NCI-H345 (cell line): ENCODE measurements around the gene PRMT7.

Experiments
- DNase-seq: peaks from one replicate; lab custom pipeline; 2025; lab: John Stamatoyannopoulos, UW

PRMT7 gene

GRCh38 chr16:68347605-68348004, 36.8 kb downstream of the PRMT7 start:
- DNase-seq = no peak

GRCh38 chr16:68348639-68349445, 38.0 kb downstream of the PRMT7 start:
- no peak for DNase-seq

DNA sequence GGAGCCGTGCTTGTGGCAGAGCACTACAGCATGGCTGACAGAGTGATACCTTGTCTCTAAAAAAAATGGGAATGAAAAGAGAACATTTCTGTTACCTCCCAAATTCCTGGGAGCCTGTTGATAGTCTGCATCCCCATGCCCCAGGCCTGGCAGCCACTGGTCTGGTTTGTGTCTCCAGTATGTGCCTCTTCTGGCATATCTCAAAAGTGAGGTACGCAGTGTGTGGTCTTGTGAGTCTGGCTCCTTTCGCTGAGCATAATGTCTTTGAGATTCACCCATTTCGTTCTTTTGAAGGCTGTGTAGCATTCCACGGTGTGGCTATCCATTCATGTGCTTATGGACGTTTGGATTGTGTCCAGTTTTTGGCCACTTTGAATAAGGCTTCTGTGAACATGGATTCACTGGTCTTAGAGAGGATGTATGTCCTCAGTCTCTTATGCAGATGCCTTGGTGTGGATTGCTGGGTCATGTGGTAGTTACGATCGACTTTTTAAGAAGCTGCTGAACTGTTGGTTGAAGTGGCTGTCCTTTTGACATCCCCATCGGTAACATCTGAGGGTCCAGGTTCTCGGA, 39.1 kb downstream of the PRMT7 start:
- DNase-seq = no peak

DNA sequence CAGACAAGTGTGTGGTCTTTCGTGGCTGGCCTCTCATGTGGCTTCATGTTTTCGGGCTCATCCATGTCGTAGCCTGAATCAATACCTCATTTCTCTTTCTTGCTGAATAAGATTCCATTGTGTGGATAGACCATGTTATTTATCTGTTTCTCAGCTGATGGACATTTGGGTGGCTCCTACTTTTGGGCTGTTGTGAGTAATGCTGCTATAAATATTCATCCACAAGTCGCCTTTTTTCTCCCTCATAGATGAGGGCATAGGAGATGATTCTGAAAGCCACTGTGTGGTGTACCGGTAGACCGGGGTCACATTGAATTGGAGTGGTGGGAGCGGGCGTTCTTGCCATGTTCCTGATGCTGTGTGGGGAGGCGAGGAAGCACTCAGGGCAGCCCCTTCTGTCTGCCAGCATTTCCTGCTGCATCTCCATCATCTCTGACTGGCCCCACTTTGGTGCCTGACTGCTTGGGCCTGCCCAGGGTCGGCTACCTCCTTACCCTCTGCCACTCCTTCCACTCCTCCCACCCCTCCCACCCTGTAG, 40.1 kb downstream of the PRMT7 start:
- no peak for DNase-seq

DNA sequence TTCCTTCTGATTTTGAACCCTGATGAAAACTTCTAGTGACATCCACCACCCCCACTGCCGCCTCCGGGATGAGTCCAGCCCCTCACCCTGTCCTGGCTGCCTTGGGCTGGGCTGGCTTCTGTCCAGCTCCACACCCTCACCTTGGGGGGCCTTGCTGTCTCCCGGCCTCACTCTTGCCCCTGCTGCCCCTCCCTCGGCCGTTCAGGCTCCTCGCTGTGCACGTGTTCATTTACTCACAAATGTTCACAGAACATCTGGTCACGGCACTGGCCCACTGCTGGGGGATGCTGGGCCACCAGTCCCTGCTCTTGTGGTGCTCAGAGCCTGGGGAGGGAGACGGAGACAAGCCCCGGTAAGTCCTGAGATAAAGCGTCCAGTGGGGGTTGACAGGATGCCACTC, 40.6 kb downstream of the PRMT7 start:
- DNase-seq = no peak

DNA sequence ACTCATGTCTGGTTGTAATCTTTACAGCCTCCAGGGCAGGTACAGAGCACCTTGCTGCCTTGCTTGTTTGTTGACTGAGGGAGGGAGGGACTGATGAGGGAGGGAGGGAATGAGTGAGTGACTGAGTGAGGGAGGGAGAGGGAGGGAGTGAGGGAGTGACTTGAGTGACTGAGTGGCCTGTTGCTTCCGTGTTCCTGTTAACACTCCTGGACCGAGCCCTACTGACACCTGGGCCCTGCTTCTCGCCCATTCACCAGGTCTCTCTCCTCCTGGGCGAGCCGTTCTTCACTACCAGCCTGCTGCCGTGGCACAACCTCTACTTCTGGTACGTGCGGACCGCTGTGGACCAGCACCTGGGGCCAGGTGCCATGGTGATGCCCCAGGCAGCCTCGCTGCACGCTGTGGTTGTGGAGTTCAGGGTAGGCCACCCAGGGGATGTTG, 41.2 kb downstream of the PRMT7 start:
- no peak for DNase-seq

- DNase-seq = no peak
Measured at GRCh38 chr16:68353366-68353765, 42.5 kb downstream of the PRMT7 start.

GRCh38 chr16:68354816-68355215, 44.0 kb downstream of the PRMT7 start:
- DNase-seq = no peak

DNA sequence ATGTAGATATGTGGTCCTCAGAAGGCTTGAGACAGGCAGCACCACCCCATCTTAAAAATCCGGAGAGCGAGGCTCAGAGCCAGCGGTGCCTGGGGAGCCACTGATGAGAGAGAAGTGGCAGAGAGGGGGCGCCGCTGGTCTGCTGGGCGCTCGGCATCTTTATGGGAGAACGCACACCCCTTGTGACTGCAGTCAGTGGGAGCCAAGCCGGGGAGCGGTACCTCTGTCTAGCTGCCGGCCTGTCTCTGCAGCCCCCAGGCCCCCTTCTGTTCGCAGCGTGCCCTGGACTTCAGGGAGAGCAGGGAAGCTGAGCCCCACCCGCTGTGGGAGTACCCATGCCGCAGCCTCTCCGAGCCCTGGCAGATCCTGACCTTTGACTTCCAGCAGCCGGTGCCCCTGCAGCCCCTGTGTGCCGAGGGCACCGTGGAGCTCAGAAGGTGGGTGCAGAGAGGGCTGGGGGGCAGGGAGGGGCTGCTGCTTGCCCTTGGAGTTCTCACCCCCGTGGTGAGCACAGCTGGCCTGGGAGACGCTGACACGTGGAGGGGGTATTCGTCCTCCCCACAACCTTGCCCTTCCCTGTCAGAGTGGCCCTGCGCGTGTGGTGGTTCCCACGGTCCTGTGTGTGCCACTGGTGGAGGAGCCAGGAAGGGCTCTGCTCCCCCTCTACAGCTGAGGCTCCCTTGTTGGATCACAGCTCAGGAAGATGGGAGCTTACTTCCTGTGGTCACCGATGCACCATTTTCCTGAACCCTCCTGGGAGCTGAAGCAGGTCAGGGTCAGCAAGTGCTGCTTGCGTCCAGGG, 44.8 kb downstream of the PRMT7 start:
- DNase-seq = no peak

DNA sequence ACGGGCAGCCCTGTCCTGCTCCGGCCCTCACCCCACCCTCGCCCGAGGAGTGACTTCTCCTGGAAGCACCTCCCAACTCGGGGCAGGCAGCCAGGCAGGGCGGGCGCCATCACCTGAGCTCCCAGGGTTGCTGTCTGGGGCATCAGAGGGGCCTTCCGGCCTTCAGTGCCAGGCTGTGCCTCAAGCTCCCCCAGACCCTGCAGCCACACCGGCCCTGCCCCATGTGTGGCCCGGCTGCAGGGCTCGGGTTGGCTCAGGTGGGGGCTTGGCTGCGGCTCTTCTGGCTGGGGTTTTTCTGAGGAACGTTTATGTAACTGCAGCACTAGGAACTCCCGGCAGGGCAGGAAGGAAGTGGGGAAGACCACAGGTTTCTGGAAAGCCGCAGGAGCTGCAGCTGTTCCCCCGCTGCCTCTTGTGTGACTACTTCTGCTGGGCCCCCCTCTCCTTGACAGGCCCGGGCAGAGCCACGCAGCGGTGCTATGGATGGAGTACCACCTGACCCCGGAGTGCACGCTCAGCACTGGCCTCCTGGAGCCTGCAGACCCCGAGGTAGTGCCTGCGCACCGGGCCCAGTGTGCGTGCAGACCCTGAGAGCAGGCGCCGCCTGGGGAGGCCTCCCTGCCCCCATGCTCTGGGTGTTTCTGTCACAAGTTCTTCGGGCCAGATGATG, 45.6 kb downstream of the PRMT7 start:
- no peak for DNase-seq

- no peak for DNase-seq
Measured at GRCh38 chr16:68356919-68357286, 46.1 kb downstream of the PRMT7 start.

DNA sequence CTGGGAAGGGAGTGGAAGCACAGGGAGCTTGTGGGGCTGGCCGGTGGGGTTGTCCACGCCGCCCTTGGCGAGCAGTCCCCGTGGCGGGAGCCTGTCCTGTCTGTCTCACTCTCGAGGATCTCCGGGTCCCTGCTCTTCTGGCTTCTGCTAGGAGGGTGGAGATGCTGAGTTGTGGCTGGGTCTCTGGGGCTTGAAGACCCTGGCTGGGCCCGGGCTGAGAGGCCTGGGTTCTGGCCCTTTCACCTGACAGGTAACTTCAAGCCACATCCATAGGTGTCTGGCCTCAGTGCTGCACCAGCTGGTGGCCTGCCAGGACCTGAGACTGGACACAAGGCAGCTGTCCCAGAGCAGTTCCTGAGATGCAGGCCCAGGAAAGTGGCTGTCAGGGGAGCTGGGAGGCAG, 46.7 kb downstream of the PRMT7 start:
- DNase-seq = no peak

GRCh38 chr16:68357923-68358322, 47.1 kb downstream of the PRMT7 start:
- no peak for DNase-seq

- no peak for DNase-seq
Measured at GRCh38 chr16:68358951-68359350, 48.1 kb downstream of the PRMT7 start.

- no peak for DNase-seq
Measured at GRCh38 chr16:68359398-68360191, 48.8 kb downstream of the PRMT7 start.

DNA sequence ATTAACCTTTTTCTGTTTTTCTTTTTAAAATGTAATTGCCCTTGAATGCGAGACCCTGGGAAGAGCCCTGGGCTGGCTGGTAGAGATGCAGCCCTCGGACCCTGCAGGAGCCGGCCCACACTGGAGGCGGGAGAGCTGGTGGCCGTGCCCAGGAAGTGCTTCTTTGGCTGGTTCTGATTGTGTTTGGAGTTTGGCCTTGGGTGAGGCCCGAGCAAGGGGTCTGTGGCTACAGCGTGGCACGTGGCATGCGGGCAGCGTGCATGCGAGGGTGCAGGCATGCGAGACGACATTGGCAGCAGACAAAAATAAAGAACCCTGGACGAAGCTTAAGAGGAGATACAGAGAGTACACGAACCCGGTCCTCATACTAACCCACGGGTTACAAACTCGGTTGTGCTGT, 49.7 kb downstream of the PRMT7 start:
- DNase-seq = no peak

- no peak for DNase-seq
Measured at GRCh38 chr16:68360956-68361355, 50.1 kb downstream of the PRMT7 start.

GRCh38 chr16:68361485-68361884, 50.7 kb downstream of the PRMT7 start:
- no peak for DNase-seq

DNA sequence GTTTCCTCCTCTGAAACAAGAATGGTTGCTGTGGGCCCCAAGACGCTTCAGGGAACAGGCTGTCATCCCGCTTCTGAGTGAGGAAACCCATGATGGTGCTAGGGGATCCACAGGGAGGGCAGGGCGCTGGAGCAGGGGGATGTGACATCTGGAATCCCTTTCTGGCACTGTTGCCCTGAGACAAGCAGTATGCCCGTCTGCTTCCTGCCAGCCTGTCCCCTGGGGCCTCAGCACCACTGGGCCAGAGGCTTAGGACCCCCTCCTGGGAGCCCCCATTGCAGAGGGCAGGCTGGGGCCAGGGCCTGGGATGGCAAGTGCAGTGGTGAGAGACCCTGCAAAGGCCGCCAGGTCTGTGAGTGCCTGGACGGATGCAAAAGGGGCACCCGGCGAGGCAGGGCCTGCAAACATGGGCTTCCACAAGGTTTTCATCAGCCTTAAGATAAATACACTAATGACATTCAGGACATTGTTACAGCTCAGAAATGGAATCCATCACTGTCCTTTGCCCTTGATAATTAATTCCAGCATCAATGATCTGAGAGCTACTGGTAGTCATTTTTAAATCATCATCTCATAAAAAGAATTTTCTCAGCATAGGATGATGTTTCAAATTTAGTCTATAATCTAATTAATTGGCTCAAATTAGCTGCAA, 51.6 kb downstream of the PRMT7 start:
- no peak for DNase-seq

DNA sequence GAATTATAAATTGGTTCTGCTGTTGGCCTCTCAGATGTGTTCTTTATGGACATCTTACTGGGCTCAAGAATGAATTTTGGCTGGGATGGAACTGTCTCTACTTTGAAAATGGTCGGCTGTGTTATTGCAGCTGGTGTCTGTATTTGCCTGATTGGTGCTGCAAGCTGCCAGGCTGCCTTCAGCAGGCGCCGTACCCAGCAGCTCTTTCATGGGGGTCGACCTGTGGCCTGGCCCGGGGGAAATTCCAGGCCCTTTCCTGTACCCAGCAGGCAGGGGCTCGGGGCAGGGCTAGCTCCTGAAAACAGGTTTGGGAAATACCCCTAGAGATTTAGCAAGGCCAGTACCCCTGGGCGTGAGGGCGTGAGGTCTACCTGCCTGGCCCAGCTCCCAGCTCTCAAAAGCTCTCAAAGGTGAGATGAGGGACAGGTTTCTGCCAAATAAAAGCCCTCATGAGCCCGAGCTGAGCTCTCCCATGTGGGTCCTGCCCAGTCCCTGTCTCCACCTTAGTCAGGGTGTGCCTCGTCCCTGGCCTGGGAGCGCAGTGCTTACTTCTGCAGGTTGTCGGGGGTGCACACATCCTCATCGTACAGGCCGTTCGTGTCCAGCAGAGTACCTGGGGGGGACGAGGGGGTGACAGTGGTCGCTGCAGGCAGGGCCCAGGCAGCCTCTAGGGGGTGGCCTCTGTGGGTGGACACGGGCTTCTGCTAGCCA, 52.3 kb downstream of the PRMT7 start:
- no peak for DNase-seq
